Measurements from ENCODE around the gene SFT2D3.

DNA sequence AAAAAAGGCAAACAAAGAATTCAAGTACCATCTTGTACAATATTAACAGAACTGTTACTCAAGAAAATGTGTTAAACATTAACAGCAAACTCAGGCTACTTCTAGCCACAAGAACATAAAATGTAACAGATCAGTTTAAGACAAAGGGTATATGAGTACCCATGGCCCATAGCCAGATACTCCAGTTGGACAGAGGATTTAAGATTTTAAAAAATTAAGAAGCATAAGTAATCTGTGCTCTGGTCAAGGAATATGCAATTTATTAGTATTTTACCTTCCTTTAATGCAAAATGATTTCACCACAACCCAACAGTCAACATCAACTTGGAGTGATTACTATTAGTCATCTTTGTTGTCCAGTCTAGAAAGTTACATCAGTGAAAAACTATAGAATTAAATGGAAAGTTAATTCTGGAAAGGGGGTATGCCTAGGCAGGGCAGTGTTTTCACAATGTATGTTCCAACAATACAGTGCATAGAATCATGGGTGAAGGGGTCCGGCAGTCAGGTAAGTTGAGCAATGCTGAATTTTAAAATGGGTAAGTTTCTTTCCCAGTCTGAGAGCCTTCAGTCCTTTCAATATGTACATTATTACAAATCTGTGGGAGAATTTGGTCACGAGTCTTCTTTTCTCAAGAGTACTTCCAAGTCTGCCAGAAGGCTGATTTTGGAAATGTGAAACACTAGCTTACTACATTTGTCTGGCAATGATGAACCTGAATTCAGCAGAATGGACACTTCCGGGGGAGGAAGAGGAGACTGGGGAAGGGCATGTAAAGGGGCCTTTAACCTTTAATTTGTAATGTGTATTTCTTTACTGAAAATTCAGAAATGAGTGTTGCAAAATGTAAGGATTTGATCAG lies 34.5 kb downstream of the SFT2D3 start:
- no peak for TF ChIP-seq RAD21 (conservative IDR thresholded peaks at IDR 0.05)
- TF ChIP-seq, protein P1, sequence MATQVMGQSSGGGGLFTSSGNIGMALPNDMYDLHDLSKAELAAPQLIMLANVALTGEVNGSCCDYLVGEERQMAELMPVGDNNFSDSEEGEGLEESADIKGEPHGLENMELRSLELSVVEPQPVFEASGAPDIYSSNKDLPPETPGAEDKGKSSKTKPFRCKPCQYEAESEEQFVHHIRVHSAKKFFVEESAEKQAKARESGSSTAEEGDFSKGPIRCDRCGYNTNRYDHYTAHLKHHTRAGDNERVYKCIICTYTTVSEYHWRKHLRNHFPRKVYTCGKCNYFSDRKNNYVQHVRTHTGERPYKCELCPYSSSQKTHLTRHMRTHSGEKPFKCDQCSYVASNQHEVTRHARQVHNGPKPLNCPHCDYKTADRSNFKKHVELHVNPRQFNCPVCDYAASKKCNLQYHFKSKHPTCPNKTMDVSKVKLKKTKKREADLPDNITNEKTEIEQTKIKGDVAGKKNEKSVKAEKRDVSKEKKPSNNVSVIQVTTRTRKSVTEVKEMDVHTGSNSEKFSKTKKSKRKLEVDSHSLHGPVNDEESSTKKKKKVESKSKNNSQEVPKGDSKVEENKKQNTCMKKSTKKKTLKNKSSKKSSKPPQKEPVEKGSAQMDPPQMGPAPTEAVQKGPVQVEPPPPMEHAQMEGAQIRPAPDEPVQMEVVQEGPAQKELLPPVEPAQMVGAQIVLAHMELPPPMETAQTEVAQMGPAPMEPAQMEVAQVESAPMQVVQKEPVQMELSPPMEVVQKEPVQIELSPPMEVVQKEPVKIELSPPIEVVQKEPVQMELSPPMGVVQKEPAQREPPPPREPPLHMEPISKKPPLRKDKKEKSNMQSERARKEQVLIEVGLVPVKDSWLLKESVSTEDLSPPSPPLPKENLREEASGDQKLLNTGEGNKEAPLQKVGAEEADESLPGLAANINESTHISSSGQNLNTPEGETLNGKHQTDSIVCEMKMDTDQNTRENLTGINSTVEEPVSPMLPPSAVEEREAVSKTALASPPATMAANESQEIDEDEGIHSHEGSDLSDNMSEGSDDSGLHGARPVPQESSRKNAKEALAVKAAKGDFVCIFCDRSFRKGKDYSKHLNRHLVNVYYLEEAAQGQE (IDR thresholded peaks at IDR 0.05; ENCODE audit: borderline replicate concordance): no peak
